IMR-90 (cell line): ENCODE results near the gene ACOXL. TPM values are rescaled to one million over a fixed set of nuclear protein-coding genes. Genes with fewer than 3 reads are reported as not detected.

Experiments
- ATAC-seq: fragments of 200-7000 bp; cut with Tn5 transposase; 2 replicates; pipeline ENCODE4 v1.9.1; 2020; ENCODE audit warnings: low read depth, mild to moderate bottlenecking, moderate library complexity
- BruUV-seq: library from RNA; stranded (reverse); fragments of 400-500 nt; replicated peaks from 2 replicates; lab custom pipeline; 2021; lab: Mats Ljungman, UMichigan
- CTCF ChIA-PET: fragments of 300-600 bp; formaldehyde crosslinking; extraction: SDS; loops from one replicate; lab custom pipeline; 2021; ENCODE audit warnings: antibody characterized with exemption; lab: Yijun Ruan, JAX
- POLR2A ChIA-PET: fragments of 300-600 bp; sonication (Branson Sonifier 250); formaldehyde crosslinking; loops from one replicate; lab custom pipeline; 2022; ENCODE audit warnings: antibody characterized with exemption; ENCODE audit not compliant: unreplicated experiment; lab: Charles Lee
- DNase-seq: peaks from one replicate; pipeline ENCODE4 v3.0.0; 2013
- H2AFZ ChIP-seq: replicated peaks from 2 replicates; pipeline ENCODE3; 2013; ENCODE audit warnings: low read length, mild to moderate bottlenecking; ENCODE audit not compliant: poor library complexity
- H2AK5ac ChIP-seq: 2 replicates; pipeline ENCODE4 v1.6.1; 2013; ENCODE audit warnings: low read depth, low read length, inconsistent platforms
- H2AK9ac ChIP-seq: replicated peaks from 2 replicates; pipeline ENCODE3; 2013; ENCODE audit warnings: mild to moderate bottlenecking, low read depth, low read length, moderate library complexity; ENCODE audit not compliant: poor library complexity
- H2BK120ac ChIP-seq: 2 replicates; pipeline ENCODE4 v1.6.1; 2013; ENCODE audit warnings: low read depth, low read length, inconsistent platforms
- H2BK15ac ChIP-seq: 3 replicates; pipeline ENCODE4 v1.6.1; 2013; ENCODE audit warnings: low read depth, low read length, inconsistent platforms
- H2BK20ac ChIP-seq: 2 replicates; pipeline ENCODE4 v1.6.1; 2013; ENCODE audit warnings: low read depth, mild to moderate bottlenecking, inconsistent platforms, low read length, moderate library complexity
- H2BK5ac ChIP-seq: 2 replicates; pipeline ENCODE4 v1.6.1; 2013; ENCODE audit warnings: mild to moderate bottlenecking, low read depth, low read length, inconsistent platforms; ENCODE audit not compliant: poor library complexity, severe bottlenecking
- H3K14ac ChIP-seq: replicated peaks from 2 replicates; pipeline ENCODE4 v1.6.1; 2013; ENCODE audit warnings: low read depth, low read length, inconsistent platforms
- H3K18ac ChIP-seq: 2 replicates; pipeline ENCODE4 v1.6.1; 2013; ENCODE audit warnings: low read depth, low read length, control low read depth
- H3K23ac ChIP-seq: 2 replicates; pipeline ENCODE4 v1.6.1; 2013; ENCODE audit warnings: low read depth, low read length, inconsistent platforms
- H3K27ac ChIP-seq: 2 replicates; pipeline ENCODE4 v1.5.1; 2013; ENCODE audit warnings: mild to moderate bottlenecking, control low read depth, low read length; ENCODE audit not compliant: insufficient read depth
- H3K27me3 ChIP-seq: 2 replicates; pipeline ENCODE4 v1.6.1; 2013; ENCODE audit warnings: low read length; ENCODE audit not compliant: control insufficient read depth, insufficient read depth
- H3K36me3 ChIP-seq: 2 replicates; pipeline ENCODE4 v1.6.1; 2013; ENCODE audit warnings: low read length, mixed read lengths; ENCODE audit not compliant: control insufficient read depth, insufficient read depth
- H3K4ac ChIP-seq: 2 replicates; pipeline ENCODE4 v1.6.1; 2013; ENCODE audit warnings: low read depth, low read length, inconsistent platforms
- H3K4me1 ChIP-seq: 2 replicates; pipeline ENCODE4 v1.6.1; 2013; ENCODE audit warnings: low read length, mixed read lengths; ENCODE audit not compliant: control insufficient read depth, insufficient read depth
- H3K4me2 ChIP-seq: 2 replicates; pipeline ENCODE4 v1.6.1; 2013; ENCODE audit warnings: low read depth, mild to moderate bottlenecking, control low read depth, low read length, moderate library complexity
- H3K4me3 ChIP-seq: 2 replicates; pipeline ENCODE4 v1.5.1; 2013; ENCODE audit warnings: low read depth, mild to moderate bottlenecking, control low read depth, low read length, moderate library complexity; ENCODE audit not compliant: insufficient read depth
- H3K56ac ChIP-seq: 2 replicates; pipeline ENCODE4 v1.6.1; 2013; ENCODE audit warnings: low read length, inconsistent platforms; ENCODE audit not compliant: insufficient read depth; ENCODE audit errors: extremely low read depth
- H3K79me1 ChIP-seq, 2 experiments: 2 replicates each; pipeline ENCODE4 v1.6.1; 2013; ENCODE audit warnings: low read length in 2 of 2, inconsistent platforms in 1 of 2, low read depth in 1 of 2
- H3K9ac ChIP-seq: 2 replicates; pipeline ENCODE4 v1.6.1; 2013; ENCODE audit warnings: low read depth, low read length, control low read depth
- H3K9me1 ChIP-seq: 2 replicates; pipeline ENCODE4 v1.6.1; 2013; ENCODE audit warnings: low read length, inconsistent platforms; ENCODE audit not compliant: insufficient read depth
- H3K9me3 ChIP-seq: 2 replicates; pipeline ENCODE4 v1.6.1; 2013; ENCODE audit warnings: low read length; ENCODE audit not compliant: control insufficient read depth, insufficient read depth
- H4K20me1 ChIP-seq: 2 replicates; pipeline ENCODE4 v1.6.1; 2013; ENCODE audit warnings: low read length, inconsistent platforms; ENCODE audit not compliant: insufficient read depth
- H4K5ac ChIP-seq: 2 replicates; pipeline ENCODE4 v1.6.1; 2013; ENCODE audit warnings: mild to moderate bottlenecking, low read depth, low read length, control low read depth
- H4K8ac ChIP-seq, 2 experiments: 2 replicates each; pipeline ENCODE4 v1.6.1; 2013; ENCODE audit warnings: low read depth in 2 of 2, low read length in 2 of 2, control low read depth in 1 of 2, inconsistent platforms in 1 of 2
- H4K91ac ChIP-seq: 2 replicates; pipeline ENCODE4 v1.6.1; 2013; ENCODE audit warnings: low read depth, low read length, inconsistent platforms; ENCODE audit not compliant: insufficient read depth
- BHLHE40 ChIP-seq: fragments of 150-350 bp; IDR thresholded peaks from 2 replicates; pipeline ENCODE4 v1.6.1; 2016; ENCODE audit warnings: mild to moderate bottlenecking, low read depth, low read length
- CEBPB ChIP-seq: IDR thresholded peaks from 2 replicates; pipeline ENCODE4 v1.6.1; 2012; ENCODE audit warnings: low read depth, low read length, improper control_type of control experiment
- CHD1 ChIP-seq: IDR thresholded peaks from 2 replicates; pipeline ENCODE4 v1.6.1; 2012; ENCODE audit warnings: low read depth, low read length, improper control_type of control experiment
- FOS ChIP-seq: fragments of 150-350 bp; IDR thresholded peaks from 2 replicates; pipeline ENCODE4 v1.6.1; 2016; ENCODE audit warnings: low read depth, low read length
- MAFK ChIP-seq: IDR thresholded peaks from 2 replicates; pipeline ENCODE4 v1.6.1; 2012; ENCODE audit warnings: low read depth, low read length, improper control_type of control experiment
- MAZ ChIP-seq: IDR thresholded peaks from 2 replicates; pipeline ENCODE4 v1.6.1; 2012; ENCODE audit warnings: low read depth, mild to moderate bottlenecking, low read length, improper control_type of control experiment, moderate library complexity, borderline replicate concordance
- MXI1 ChIP-seq: IDR thresholded peaks from 2 replicates; pipeline ENCODE4 v1.6.1; 2012; ENCODE audit warnings: low read depth, mild to moderate bottlenecking, low read length, moderate library complexity, borderline replicate concordance
- NFE2L2 ChIP-seq: fragments of 150-350 bp; IDR thresholded peaks from 2 replicates; pipeline ENCODE4 v1.6.1; 2016; ENCODE audit warnings: low read depth, mild to moderate bottlenecking, low read length
- POLR2A ChIP-seq: IDR thresholded peaks from 2 replicates; pipeline ENCODE4 v1.6.1; 2012; ENCODE audit warnings: mild to moderate bottlenecking, low read depth, low read length
- RCOR1 ChIP-seq: IDR thresholded peaks from 2 replicates; pipeline ENCODE4 v1.6.1; 2012; ENCODE audit warnings: mild to moderate bottlenecking, low read length, improper control_type of control experiment; ENCODE audit not compliant: insufficient replicate concordance
- RFX5 ChIP-seq: IDR thresholded peaks from 2 replicates; pipeline ENCODE4 v1.8.0; 2012; ENCODE audit warnings: low read depth, mild to moderate bottlenecking, low read length, moderate library complexity
- SMC3 ChIP-seq: fragments of 150-350 bp; IDR thresholded peaks from 2 replicates; pipeline ENCODE4 v1.6.1; 2016; ENCODE audit warnings: low read depth, mild to moderate bottlenecking, antibody characterized with exemption, low read length, moderate library complexity
- WGBS, 2 experiments: methylation state at CpG; one replicate each; pipeline versions ENCODE4 v1.1.5 to v1.1.7; 2013; ENCODE audit warnings: missing lambda C conversion rate in 2 of 2; ENCODE audit not compliant: insufficient read length in 1 of 2; ENCODE audit errors: extremely low coverage in 2 of 2; 5-methylcytosine and 5-hydroxymethylcytosine counted together
- dilution Hi-C: fragments of 300-500 bp; cut with HindIII; formaldehyde crosslinking; loops from one replicate; pipeline ENCODE4 v1.14.3; 2018; ENCODE audit warnings: low sequenced_read_pairs; ENCODE audit not compliant: unreplicated experiment
- in situ Hi-C: fragments of 300-500 bp; cut with MboI; formaldehyde crosslinking; loops from 3 replicates; pipeline ENCODE4 v1.14.3; 2019; ENCODE audit warnings: low sequenced_read_pairs, inconsistent platforms, mixed read lengths
- intact Hi-C: fragments of 100-400 bp; cut with micrococcal nuclease; formaldehyde crosslinking; loops from 2 replicates; pipeline ENCODE4 v1.10.0; 2022
- polyA plus RNA-seq, 3 experiments: library from polyadenylated mRNA; depleted of rRNA; stranded (reverse); fragments of >200 nt; gene quantifications; 2 replicates each; pipeline ENCODE4 v1.2.3, GENCODE V29; 2012; ENCODE audit warnings: low replicate concordance in 1 of 3
- total RNA-seq: library from RNA; depleted of rRNA; stranded (reverse); fragments of >200 nt; gene quantifications from 2 replicates; pipeline ENCODE4 v1.2.3, GENCODE V29; 2012
- TF ChIP-seq, protein P1 (sequence below): conservative IDR thresholded peaks from 2 replicates; pipeline ENCODE4 v1.5.1; 2012; ENCODE audit warnings: mild to moderate bottlenecking, low read depth, low read length, improper control_type of control experiment

Gene ACOXL
- total and polyA plus RNA-seq, 2 of the 4 experiments (the other 2 are of a cell fraction) = not detected

DNA sequence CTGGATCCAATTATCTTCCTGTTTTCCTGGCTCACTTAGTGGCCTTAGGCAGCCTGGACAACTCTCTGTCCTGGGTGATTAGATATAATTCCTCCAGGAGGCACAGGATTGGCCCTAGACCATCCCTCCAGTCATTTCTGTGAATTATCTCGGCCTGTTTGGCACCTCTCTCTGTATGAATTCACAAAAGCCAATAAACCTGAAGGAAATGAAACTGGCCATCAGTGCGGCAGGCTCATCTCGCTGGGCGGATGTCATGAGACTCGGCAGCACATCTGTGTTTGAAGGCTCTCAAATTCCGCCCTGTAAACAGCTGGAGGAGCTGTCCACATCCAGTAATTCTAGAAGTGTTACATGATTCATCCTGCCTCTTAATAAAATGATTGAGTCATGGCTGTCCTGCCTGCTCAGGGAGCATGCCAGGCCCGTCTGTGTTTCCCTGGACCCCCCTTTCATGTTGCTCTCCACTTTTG lies 38.6 kb downstream of the ACOXL start:
- Histone ChIP-seq H2AK9ac (no peak overlapping the region), H3K14ac (no peak overlapping the region), H3K9me3 (no peaks in the 10 kb centered on the region), H2BK5ac (no peak overlapping the region), H3K18ac (no peak overlapping the region), H3K36me3 (no peaks in the 10 kb centered on the region), H3K56ac (no peak overlapping the region), H2BK120ac (no peak overlapping the region), H3K9me1 (no peaks in the 10 kb centered on the region), H3K4ac (no peak overlapping the region), H3K9ac (no peak overlapping the region), H3K4me3 (no peak overlapping the region), H3K27me3 (peaks cover 38% of the 10 kb centered on the region), H3K4me2 (peak overlapping the region; percentile 46; the same call in 1 of the 2 replicates), H3K27ac (no peak overlapping the region), H2BK15ac (no peak overlapping the region), H2BK20ac (no peak overlapping the region), H4K20me1 (no peaks in the 10 kb centered on the region; the same call in 1 of the 2 replicates), H4K8ac (no peak overlapping the region), H4K91ac (no peak overlapping the region), H3K79me1 (no peaks in the 10 kb centered on the region), H2AFZ (no peak overlapping the region), H4K5ac (no peak overlapping the region), H2AK5ac (no peak overlapping the region), H3K23ac (no peak overlapping the region), H3K4me1 (0 out of 2 replicates have a peak, but pooled peaks cover 1% of the 10 kb centered on the region)
- CTCF ChIA-PET = interaction anchor here (1.1 kb wide), 1 partner anchor 16 kb away, joined by 5 read pairs; no protein-coding TSS in a partner anchor
- TF ChIP-seq FOS (no peak), MAZ (no peak), RCOR1 (no peak), MAFK (no peak), POLR2A (no peak), CHD1 (no peak), MXI1 (no peak), NFE2L2 (no peak), RFX5 (no peak), SMC3 (no peak), BHLHE40 (no peak), CEBPB (no peak)
- TF ChIP-seq, protein P1, sequence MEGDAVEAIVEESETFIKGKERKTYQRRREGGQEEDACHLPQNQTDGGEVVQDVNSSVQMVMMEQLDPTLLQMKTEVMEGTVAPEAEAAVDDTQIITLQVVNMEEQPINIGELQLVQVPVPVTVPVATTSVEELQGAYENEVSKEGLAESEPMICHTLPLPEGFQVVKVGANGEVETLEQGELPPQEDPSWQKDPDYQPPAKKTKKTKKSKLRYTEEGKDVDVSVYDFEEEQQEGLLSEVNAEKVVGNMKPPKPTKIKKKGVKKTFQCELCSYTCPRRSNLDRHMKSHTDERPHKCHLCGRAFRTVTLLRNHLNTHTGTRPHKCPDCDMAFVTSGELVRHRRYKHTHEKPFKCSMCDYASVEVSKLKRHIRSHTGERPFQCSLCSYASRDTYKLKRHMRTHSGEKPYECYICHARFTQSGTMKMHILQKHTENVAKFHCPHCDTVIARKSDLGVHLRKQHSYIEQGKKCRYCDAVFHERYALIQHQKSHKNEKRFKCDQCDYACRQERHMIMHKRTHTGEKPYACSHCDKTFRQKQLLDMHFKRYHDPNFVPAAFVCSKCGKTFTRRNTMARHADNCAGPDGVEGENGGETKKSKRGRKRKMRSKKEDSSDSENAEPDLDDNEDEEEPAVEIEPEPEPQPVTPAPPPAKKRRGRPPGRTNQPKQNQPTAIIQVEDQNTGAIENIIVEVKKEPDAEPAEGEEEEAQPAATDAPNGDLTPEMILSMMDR = no peak
- BruUV-seq = no TSS peak
- WGBS, 2 experiments = 0% methylated on average over 2 of the region's 7 CpGs; no CpG with 5 or more reads in 1 of the 2 experiments
- dilution Hi-C loops (no loop called here), intact Hi-C loops (no loop called here), in situ Hi-C loops (no loop called here)
- POLR2A ChIA-PET = no interaction called here
- DNase-seq (peak; percentile 27), ATAC-seq (peak; percentile 32; the same call in 1 of the 2 replicates)
